RWPE1 (cell line): ENCODE measurements around the gene TOP2A.

ENCODE experiments used
- CTCF ChIA-PET: fragments of 350-600 bp; sonication (Branson Sonifier 250); formaldehyde crosslinking; extraction: SDS; loops from one replicate; lab custom pipeline; 2021; lab: Yijun Ruan, JAX
- POLR2A ChIA-PET: fragments of 400-600 bp; formaldehyde crosslinking; extraction: SDS; loops from one replicate; lab custom pipeline; 2020; ENCODE audit warnings: antibody characterized with exemption; ENCODE audit not compliant: low non-redundant PET; lab: Yijun Ruan, JAX
- DNase-seq: peaks from one replicate; pipeline ENCODE4 v3.0.0; 2012; ENCODE audit warnings: low spot score
- H3K27ac ChIP-seq: fragments of 450-650 bp; 2 replicates; pipeline ENCODE4 v1.5.1; 2017
- CTCF ChIP-seq: fragments of 450-650 bp; conservative IDR thresholded peaks from 2 replicates; pipeline ENCODE4 v1.5.1; 2017; ENCODE audit warnings: low read depth, mild to moderate bottlenecking

The TOP2A gene

GRCh38 chr17:40345161-40345993, 72.3 kb downstream of the TOP2A start:
- DNase-seq, result peak; percentile 76
- ChIA-PET POLR2A (no interaction called here), CTCF (interaction anchor here (0.5 to 1.5 kb wide), 8 partner anchors 8 to 248 kb away, joined by 3 to 6 read pairs (median 4); no protein-coding TSS in a partner anchor)
- peak overlapping the region; percentile 96 for H3K27ac ChIP-seq
- no peak for TF ChIP-seq CTCF

GRCh38 chr17:40344421-40345160, 73.1 kb downstream of the TOP2A start:
- TF ChIP-seq CTCF, result no peak
- H3K27ac ChIP-seq, result peak overlapping the region; percentile 96
- DNase-seq, result no peak
- CTCF ChIA-PET, result interaction anchor here (0.6 to 1.5 kb wide), 7 partner anchors 9 to 173 kb away, joined by 3 to 6 read pairs (median 4); no protein-coding TSS in a partner anchor
- POLR2A ChIA-PET, result no interaction called here

GRCh38 chr17:40343219-40344119, 74.2 kb downstream of the TOP2A start:
- CTCF ChIA-PET, result interaction anchor here (0.7 to 1.2 kb wide), 4 partner anchors 11 to 152 kb away, joined by 3 to 7 read pairs (median 3); no protein-coding TSS in a partner anchor
- DNase-seq, result no peak
- POLR2A ChIA-PET, result no interaction called here
- H3K27ac ChIP-seq, result peak overlapping the region; percentile 96
- TF ChIP-seq CTCF, result no peak

- CTCF ChIA-PET, result interaction anchor here (0.7 to 1.2 kb wide), 4 partner anchors 22 to 151 kb away, joined by 3 to 7 read pairs (median 3); partner anchors contain the start of gene GJD3
- peak overlapping the region; percentile 96 for H3K27ac ChIP-seq
- TF ChIP-seq CTCF, result no peak
- DNase-seq, result no peak
- POLR2A ChIA-PET, result no interaction called here
Measured at GRCh38 chr17:40342504-40343218, 75.0 kb downstream of the TOP2A start.

- no peak for TF ChIP-seq CTCF
- H3K27ac ChIP-seq, result peak overlapping the region; percentile 96
- DNase-seq, result peak; percentile 71
- ChIA-PET CTCF (interaction anchor here (0.7 kb wide), 1 partner anchor 23 kb away, joined by 3 read pairs; the partner anchor contains the start of gene GJD3), POLR2A (no interaction called here)
Measured at GRCh38 chr17:40341808-40342503, 75.7 kb downstream of the TOP2A start.
